T follicular helper cell (primary cell): ENCODE results near the gene TIE1.

ENCODE experiments used
- DNase-seq: peaks from one replicate; pipeline ENCODE4 v3.0.0-alpha.2; 2020; ENCODE audit warnings: low read depth

TIE1 gene

GRCh38 chr1:43312663-43313515 is 12.1 kb downstream of the TIE1 start:
- no peak for DNase-seq

GRCh38 chr1:43313771-43314170 is 13.0 kb downstream of the TIE1 start:
- DNase-seq: no peak

- DNase-seq: no peak
These were observed 13.5 kb downstream of the TIE1 start for GRCh38 chr1:43314233-43314632.

GRCh38 chr1:43315481-43315880 is 14.7 kb downstream of the TIE1 start:
- DNase-seq: no peak

GRCh38 chr1:43315963-43316737 is 15.4 kb downstream of the TIE1 start:
- DNase-seq: no peak

GRCh38 chr1:43316738-43317520 is 16.1 kb downstream of the TIE1 start:
- DNase-seq: no peak

- no peak for DNase-seq
These were observed 17.2 kb downstream of the TIE1 start for GRCh38 chr1:43317817-43318471.

GRCh38 chr1:43318831-43319230 is 18.0 kb downstream of the TIE1 start:
- DNase-seq: no peak

GRCh38 chr1:43319288-43319687 is 18.5 kb downstream of the TIE1 start:
- no peak for DNase-seq

- DNase-seq: no peak
These were observed 19.0 kb downstream of the TIE1 start for GRCh38 chr1:43319766-43320165.

GRCh38 chr1:43321331-43321891 is 20.6 kb downstream of the TIE1 start:
- no peak for DNase-seq

GRCh38 chr1:43322506-43322905 is 21.7 kb downstream of the TIE1 start:
- DNase-seq: no peak

- no peak for DNase-seq
These were observed 24.0 kb downstream of the TIE1 start for GRCh38 chr1:43324810-43325209.

GRCh38 chr1:43325381-43325780 is 24.6 kb downstream of the TIE1 start:
- DNase-seq: no peak

GRCh38 chr1:43327549-43328292 is 26.9 kb downstream of the TIE1 start:
- DNase-seq: no peak

GRCh38 chr1:43329995-43330751 is 29.4 kb downstream of the TIE1 start:
- no peak for DNase-seq

- no peak for DNase-seq
These were observed 30.9 kb downstream of the TIE1 start for GRCh38 chr1:43331688-43332087.

- no peak for DNase-seq
These were observed 33.8 kb downstream of the TIE1 start for GRCh38 chr1:43334453-43335205.

- DNase-seq: no peak
These were observed 36.8 kb downstream of the TIE1 start, which contains the start of gene MPL for GRCh38 chr1:43337588-43337987. Gene MPL, plus strand, starts transcription at chr1:43337818. Its CDS starts 31 bp downstream, at chr1:43337849.
